Measurements from ENCODE around the gene HMCN2. TPM values are rescaled to one million over a fixed set of nuclear protein-coding genes. Genes with fewer than 3 reads are reported as not detected.

HMCN2 gene
- total RNA-seq, 1 experiment from 2014 or later, result 8.6 TPM

DNA sequence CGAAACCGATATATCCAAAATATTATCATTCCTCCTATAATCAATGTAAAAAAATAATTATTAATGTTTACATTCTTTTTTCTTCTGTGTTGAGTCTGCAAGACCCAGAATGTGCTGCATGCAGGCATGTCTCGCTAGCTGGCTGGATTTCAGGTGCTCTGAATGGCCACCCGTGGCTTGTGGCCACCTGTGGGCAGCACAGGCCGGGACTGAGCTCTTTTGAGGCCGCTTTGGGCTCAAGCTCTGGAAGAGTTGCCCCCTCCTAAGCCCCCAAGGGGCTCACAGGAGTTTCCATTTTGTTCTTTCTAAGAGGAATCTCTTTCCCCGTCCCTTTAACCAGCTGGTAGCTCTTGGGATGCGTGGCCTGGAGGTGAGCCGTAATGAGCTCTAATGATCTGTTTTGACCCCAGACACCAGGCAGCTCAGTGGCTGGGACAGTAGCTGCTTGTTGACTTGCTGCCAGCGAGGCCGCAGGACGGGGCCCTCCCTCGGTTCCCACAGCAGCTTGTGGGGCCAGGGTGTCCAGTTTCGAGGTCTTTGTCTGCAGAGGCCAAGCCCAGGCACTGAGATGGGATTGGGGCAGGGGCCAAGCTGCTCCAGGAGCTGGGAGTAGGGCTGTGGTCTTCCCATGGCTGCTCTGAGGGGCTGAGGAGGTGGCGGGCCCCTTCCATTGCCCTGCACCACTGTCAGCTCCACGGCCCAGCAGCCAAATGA, 200.0 kb downstream of the HMCN2 start:
- Mint-ChIP-seq H3K27me3 (ENCODE audit: low read depth) (no peaks in the 10 kb centered on the region), H3K4me1 (peaks cover 4 to 27% of the 10 kb centered on the region in 2 experiments; a peak in 3 of 4 replicates), H3K4me3 (no peak overlapping the region), H3K27ac (no peak overlapping the region; a peak in 1 of 7 replicates), H3K36me3 (ENCODE audit: insufficient read depth in 1 of 3, low read depth in 3 of 3) (peaks cover 1 to 17% (median 12%) of the 10 kb centered on the region in 3 experiments; a peak in 5 of 7 replicates), H3K9me3 (no peaks in the 10 kb centered on the region)
- Histone ChIP-seq H4K91ac (ENCODE audit: insufficient read length, low read depth, low read length) (no peak overlapping the region), H3K79me2 (ENCODE audit: insufficient read depth, low read length) (no peaks in the 10 kb centered on the region), H2BK120ac (ENCODE audit: low read depth, low read length, poor library complexity, severe bottlenecking) (no peak overlapping the region), H3K4me1 (ENCODE audit: insufficient read depth, low read length) (no peaks in the 10 kb centered on the region), H3K23ac (ENCODE audit: insufficient read length, low read depth, low read length) (no peak overlapping the region), H3K18ac (ENCODE audit: insufficient read length, low read depth, low read length) (no peak overlapping the region), H3K79me1 (ENCODE audit: insufficient read depth, low read depth, low read length, poor library complexity, severe bottlenecking) (no peaks in the 10 kb centered on the region), H3K23me2 (ENCODE audit: insufficient read length, low read depth, low read length, poor library complexity, severe bottlenecking) (no peaks in the 10 kb centered on the region), H3K56ac (ENCODE audit: insufficient read length, low read depth, low read length) (no peak overlapping the region), H2AK5ac (ENCODE audit: insufficient read length, low read length) (no peak overlapping the region), H2AFZ (ENCODE audit: low read length) (no peak overlapping the region), H3K9me3 (ENCODE audit: control insufficient read depth, low read depth, low read length) (no peaks in the 10 kb centered on the region), H3K4me2 (ENCODE audit: insufficient read depth, insufficient read length, low read length) (no peak overlapping the region), H4K20me1 (ENCODE audit: control insufficient read depth, insufficient read depth, insufficient read length) (peaks cover 4% of the 10 kb centered on the region), H3K4ac (ENCODE audit: low read depth, low read length) (no peak overlapping the region), H2BK20ac (ENCODE audit: low read depth, low read length, poor library complexity, severe bottlenecking) (no peak overlapping the region), H2BK12ac (ENCODE audit: insufficient read length, low read depth, low read length) (no peak overlapping the region), H3K27ac (ENCODE audit: insufficient read length, low read depth, low read length) (no peak overlapping the region), H2BK5ac (ENCODE audit: insufficient read length, low read length) (no peak overlapping the region), H3K27me3 (ENCODE audit: insufficient read depth, low read length) (no peaks in the 10 kb centered on the region), H3K14ac (ENCODE audit: insufficient read depth, low read length) (no peak overlapping the region), H3T11ph (ENCODE audit: low read length) (no peak overlapping the region), H4K8ac (replicated peaks; ENCODE audit: insufficient read length, low read depth, low read length) (no peak overlapping the region), H2BK15ac (ENCODE audit: low read depth, low read length) (no peak overlapping the region), H3K9ac (ENCODE audit: extremely low read depth, insufficient read length, low read length) (no peak overlapping the region), H4K5ac (ENCODE audit: insufficient read length, low read depth, low read length) (no peak overlapping the region)
- WGBS (ENCODE audit: extremely low coverage, insufficient read length, low lambda C conversion rate), result no CpG with 5 or more reads among the region's 16 CpGs
- peak; percentile 51 for DNase-seq
- TF ChIP-seq, protein P1, sequence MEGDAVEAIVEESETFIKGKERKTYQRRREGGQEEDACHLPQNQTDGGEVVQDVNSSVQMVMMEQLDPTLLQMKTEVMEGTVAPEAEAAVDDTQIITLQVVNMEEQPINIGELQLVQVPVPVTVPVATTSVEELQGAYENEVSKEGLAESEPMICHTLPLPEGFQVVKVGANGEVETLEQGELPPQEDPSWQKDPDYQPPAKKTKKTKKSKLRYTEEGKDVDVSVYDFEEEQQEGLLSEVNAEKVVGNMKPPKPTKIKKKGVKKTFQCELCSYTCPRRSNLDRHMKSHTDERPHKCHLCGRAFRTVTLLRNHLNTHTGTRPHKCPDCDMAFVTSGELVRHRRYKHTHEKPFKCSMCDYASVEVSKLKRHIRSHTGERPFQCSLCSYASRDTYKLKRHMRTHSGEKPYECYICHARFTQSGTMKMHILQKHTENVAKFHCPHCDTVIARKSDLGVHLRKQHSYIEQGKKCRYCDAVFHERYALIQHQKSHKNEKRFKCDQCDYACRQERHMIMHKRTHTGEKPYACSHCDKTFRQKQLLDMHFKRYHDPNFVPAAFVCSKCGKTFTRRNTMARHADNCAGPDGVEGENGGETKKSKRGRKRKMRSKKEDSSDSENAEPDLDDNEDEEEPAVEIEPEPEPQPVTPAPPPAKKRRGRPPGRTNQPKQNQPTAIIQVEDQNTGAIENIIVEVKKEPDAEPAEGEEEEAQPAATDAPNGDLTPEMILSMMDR (conservative IDR thresholded peaks at IDR 0.05), result no peak

Data from H9 (cell line).